ENCODE data around the gene SCN5A.
"Not testable (repeated sequence)": the region's sequence is repeated elsewhere in the genome, so short reads cannot be mapped to it uniquely, and the experiment has no call there.

The SCN5A gene

GRCh38 chr3:38578081-38578475 is 71.4 kb downstream of the SCN5A start:
- DNase-seq (ENCODE audit: low read depth) = no peak

- no peak for DNase-seq (ENCODE audit: low read depth)
These were observed 72.0 kb downstream of the SCN5A start for GRCh38 chr3:38577371-38578080.

GRCh38 chr3:38576526-38577370 is 72.7 kb downstream of the SCN5A start:
- DNase-seq (ENCODE audit: low read depth) = no peak

- DNase-seq (ENCODE audit: low read depth) = no peak
These were observed 73.4 kb downstream of the SCN5A start for GRCh38 chr3:38576131-38576525.

- DNase-seq (ENCODE audit: low read depth) = no peak
These were observed 74.1 kb downstream of the SCN5A start for GRCh38 chr3:38575279-38575843.

- no peak for DNase-seq (ENCODE audit: low read depth)
These were observed 74.8 kb downstream of the SCN5A start for GRCh38 chr3:38574411-38575278.

GRCh38 chr3:38573556-38573955 is 75.9 kb downstream of the SCN5A start:
- DNase-seq (ENCODE audit: low read depth) = no peak

GRCh38 chr3:38573111-38573510 is 76.4 kb downstream of the SCN5A start:
- DNase-seq (ENCODE audit: low read depth) = no peak

GRCh38 chr3:38567498-38567897 is 82.0 kb downstream of the SCN5A start:
- no peak for DNase-seq (ENCODE audit: low read depth)

- DNase-seq (ENCODE audit: low read depth) = not testable (repeated sequence)
These were observed 82.7 kb downstream of the SCN5A start for GRCh38 chr3:38566794-38567193.

GRCh38 chr3:38566215-38566528 is 83.3 kb downstream of the SCN5A start:
- no peak for DNase-seq (ENCODE audit: low read depth)

- no peak for DNase-seq (ENCODE audit: low read depth)
These were observed 83.9 kb downstream of the SCN5A start for GRCh38 chr3:38565339-38566214.

- no peak for DNase-seq (ENCODE audit: low read depth)
These were observed 84.7 kb downstream of the SCN5A start for GRCh38 chr3:38564631-38565338.

GRCh38 chr3:38563886-38564270 is 85.6 kb downstream of the SCN5A start:
- no peak for DNase-seq (ENCODE audit: low read depth)

- DNase-seq (ENCODE audit: low read depth) = no peak
These were observed 86.2 kb downstream of the SCN5A start for GRCh38 chr3:38563070-38563885.

- DNase-seq (ENCODE audit: low read depth) = no peak
These were observed 87.0 kb downstream of the SCN5A start for GRCh38 chr3:38562467-38562925.

GRCh38 chr3:38561746-38562466 is 87.6 kb downstream of the SCN5A start:
- no peak for DNase-seq (ENCODE audit: low read depth)

- DNase-seq (ENCODE audit: low read depth) = no peak
These were observed 88.3 kb downstream of the SCN5A start for GRCh38 chr3:38560996-38561717.
